Stimulated activated CD8-positive, alpha-beta memory T cell treated with anti-CD3 and anti-CD28 coated beads, Interleukin-15, amount 100 ng/mL, for 4 hours (primary cell): ENCODE measurements around the gene ARFRP1.
"Not testable (repeated sequence)": the region's sequence is repeated elsewhere in the genome, so short reads cannot be mapped to it uniquely, and the experiment has no call there.

Experiments used
- DNase-seq, 2 donors: peaks; one replicate each; pipeline ENCODE4 v3.0.0-alpha.2; 2020; ENCODE audit warnings: low read depth in 2 of 2

The ARFRP1 gene

DNA sequence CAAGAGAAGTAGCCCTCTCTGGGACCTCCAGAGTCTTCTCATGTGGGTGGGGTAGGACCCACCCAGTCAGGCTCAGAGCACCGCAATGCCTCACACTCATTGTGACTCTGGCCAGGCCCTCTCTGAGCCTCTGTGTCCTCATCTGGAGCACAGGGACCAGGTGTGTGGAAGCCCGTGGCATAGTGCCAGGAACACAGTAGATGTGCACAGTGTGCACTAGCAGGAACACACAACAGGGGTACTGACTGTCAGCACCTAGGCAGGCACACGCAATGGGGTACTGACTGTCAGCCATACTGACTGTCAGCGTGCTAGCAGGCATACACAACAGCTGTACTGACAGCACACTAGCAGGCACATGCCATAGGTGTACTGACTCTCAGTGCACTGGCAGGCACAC lies 52.5 kb downstream of the ARFRP1 start:
- DNase-seq = no peak

GRCh38 chr20:63653974-63654668 lies 53.7 kb downstream of the ARFRP1 start:
- no peak for DNase-seq

GRCh38 chr20:63653041-63653973 lies 54.5 kb downstream of the ARFRP1 start, which contains the start of gene STMN3:
TSS of gene STMN3 (minus strand) at chr20:63653424. CDS start at chr20:63653345, 79 bp downstream.
- DNase-seq = peak in 1 of 2 donors; percentile 32

GRCh38 chr20:63652192-63652980 lies 55.4 kb downstream of the ARFRP1 start:
- no peak for DNase-seq

- DNase-seq = no peak
Observed at GRCh38 chr20:63651942-63652191, 55.9 kb downstream of the ARFRP1 start.

- DNase-seq = not testable (repeated sequence)
Observed at GRCh38 chr20:63650486-63650885, 57.3 kb downstream of the ARFRP1 start.

DNA sequence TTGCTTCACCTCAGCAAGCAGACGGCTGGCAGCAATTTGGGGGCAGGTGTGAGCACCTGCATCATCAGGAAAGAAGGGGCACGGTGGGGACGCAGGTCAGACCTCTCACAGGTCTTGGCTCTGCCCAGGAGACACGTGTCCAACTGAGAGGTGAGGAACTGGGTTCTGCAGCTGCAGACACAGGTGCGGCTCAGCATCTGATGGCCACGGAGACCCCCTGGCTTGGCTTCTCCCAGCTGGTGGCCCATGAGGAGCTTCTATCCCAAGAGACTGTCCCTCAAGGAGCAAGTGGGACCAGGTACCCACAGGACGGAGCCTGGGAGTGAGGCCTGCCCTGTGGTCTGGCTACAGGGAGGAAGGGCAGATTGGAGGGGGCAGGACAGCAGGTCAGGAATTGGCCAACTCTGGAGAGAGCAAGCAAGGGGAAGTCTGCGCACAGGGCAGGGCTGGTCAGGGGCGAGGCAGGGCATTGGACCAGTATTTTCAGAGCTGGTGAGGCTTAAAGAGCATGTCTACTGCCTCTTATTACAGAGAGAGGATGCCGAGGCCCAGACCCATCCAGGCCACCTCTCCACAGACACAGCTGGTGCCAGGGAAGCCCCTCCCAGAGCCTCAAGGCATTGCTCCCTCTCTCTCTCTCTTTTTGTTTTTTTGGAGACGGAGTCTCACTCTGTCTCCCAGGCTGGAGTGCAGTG lies 58.7 kb downstream of the ARFRP1 start:
- DNase-seq = no peak
